H1 (cell line): Measurements from ENCODE around the gene ARHGAP42. TPM values are rescaled to one million over a fixed set of nuclear protein-coding genes. Genes with fewer than 3 reads are reported as not detected.

Experiments used
- CTCF ChIA-PET: fragments of 300-600 bp; sonication (Branson Sonifier 250); formaldehyde crosslinking; loops from one replicate; lab custom pipeline; 2021; ENCODE audit not compliant: partially characterized antibody; lab: Charles Lee
- POLR2A ChIA-PET: fragments of 300-600 bp; sonication (Branson Sonifier 250); formaldehyde crosslinking; loops from one replicate; lab custom pipeline; 2021; ENCODE audit warnings: inconsistent platforms; ENCODE audit not compliant: partially characterized antibody; lab: Charles Lee
- DNase-seq, 2 experiments: peaks; one replicate each; pipeline versions ENCODE4 v3.0.0 to v3.0.0-alpha.2; 2010 to 2022; ENCODE audit warnings: low spot score in 2 of 2, low read depth in 1 of 2, mixed read lengths in 1 of 2
- FAIRE-seq: peaks from 2 replicates; lab custom pipeline; 2011; peaks lifted over from hg19 to GRCh38; lab: Jason Lieb, UNC
- H2AFZ ChIP-seq: 2 replicates; pipeline ENCODE4 v1.8.1; 2012; ENCODE audit warnings: low read length, inconsistent platforms
- H2AK5ac ChIP-seq: 2 replicates; pipeline ENCODE4 v1.6.1; 2013; ENCODE audit warnings: low read depth, low read length
- H2BK120ac ChIP-seq: replicated peaks from 2 replicates; pipeline ENCODE3; 2013; ENCODE audit warnings: low read depth, low read length, inconsistent platforms
- H2BK12ac ChIP-seq: 2 replicates; pipeline ENCODE4 v1.6.1; 2013; ENCODE audit warnings: low read depth, low read length
- H2BK15ac ChIP-seq: 2 replicates; pipeline ENCODE4 v1.6.1; 2013; ENCODE audit warnings: low read length
- H2BK20ac ChIP-seq: 2 replicates; pipeline ENCODE4 v1.6.1; 2013; ENCODE audit warnings: low read length
- H2BK5ac ChIP-seq: 2 replicates; pipeline ENCODE4 v1.6.1; 2013; ENCODE audit warnings: low read depth, low read length
- H3K14ac ChIP-seq: 2 replicates; pipeline ENCODE4 v1.6.1; 2013; ENCODE audit warnings: inconsistent platforms; ENCODE audit not compliant: insufficient read length
- H3K18ac ChIP-seq: 2 replicates; pipeline ENCODE4 v1.6.1; 2013; ENCODE audit warnings: low read length; ENCODE audit errors: extremely low read depth
- H3K23ac ChIP-seq: 2 replicates; pipeline ENCODE4 v1.6.1; 2013; ENCODE audit warnings: inconsistent platforms; ENCODE audit not compliant: insufficient read length
- H3K23me2 ChIP-seq: 2 replicates; pipeline ENCODE4 v1.6.1; 2013; ENCODE audit warnings: low read depth, low read length
- H3K27ac ChIP-seq: 2 replicates; pipeline ENCODE4 v1.6.1; 2011; ENCODE audit warnings: low read depth, low read length, inconsistent platforms
- H3K27me3 ChIP-seq, 4 experiments: replicated peaks in 1 of 4; 1 replicate in 1 of 4; 2 replicates in 3 of 4; pipeline versions ENCODE4 v1.6.1 to v1.8.1; 2011 to 2013; ENCODE audit warnings: low read length in 3 of 4, mild to moderate bottlenecking in 3 of 4, inconsistent platforms in 2 of 4, mixed read lengths in 2 of 4, moderate library complexity in 1 of 4; ENCODE audit not compliant: control insufficient read depth in 3 of 4, insufficient read depth in 3 of 4; ENCODE audit errors: extremely low read depth in 1 of 4
- H3K36me3 ChIP-seq, 4 experiments: 2 replicates each; pipeline versions ENCODE4 v1.6.1 to v1.8.1; 2011 to 2013; ENCODE audit warnings: mild to moderate bottlenecking in 4 of 4, low read length in 3 of 4, moderate library complexity in 2 of 4, control low read depth in 1 of 4, inconsistent platforms in 1 of 4; ENCODE audit not compliant: insufficient read depth in 4 of 4, control insufficient read depth in 2 of 4
- H3K4ac ChIP-seq: replicated peaks from 2 replicates; pipeline ENCODE3; 2013; ENCODE audit warnings: low read length, low read depth, mixed read lengths, inconsistent platforms; ENCODE audit not compliant: insufficient read length
- H3K4me1 ChIP-seq, 4 experiments: replicated peaks in 1 of 4; 1 replicate in 1 of 4; 2 replicates in 3 of 4; pipeline versions ENCODE4 v1.6.1 to v1.8.1; 2011 to 2013; ENCODE audit warnings: low read length in 3 of 4, inconsistent platforms in 2 of 4, mixed read lengths in 1 of 4; ENCODE audit not compliant: insufficient read depth in 4 of 4, control insufficient read depth in 3 of 4
- H3K4me2 ChIP-seq, 2 experiments: 2 replicates each; pipeline versions ENCODE4 v1.6.1 to v1.8.1; 2011 to 2013; ENCODE audit warnings: low read depth in 2 of 2, low read length in 2 of 2, control low read depth in 1 of 2, inconsistent platforms in 1 of 2, mild to moderate bottlenecking in 1 of 2; ENCODE audit not compliant: insufficient read depth in 1 of 2
- H3K4me3 ChIP-seq, 4 experiments: fragments of 200-600, 300-600 bp in 1 of 4; sonication (generic), shearing (Covaris generic), sonication (Bioruptor Twin) in 1 of 4; 2 replicates each; pipeline versions ENCODE4 v1.5.1 to v1.8.1; 2011 to 2016; ENCODE audit warnings: low read length in 4 of 4, low read depth in 3 of 4, control low read depth in 2 of 4, inconsistent platforms in 2 of 4, mild to moderate bottlenecking in 2 of 4, mixed read lengths in 1 of 4, moderate library complexity in 1 of 4; ENCODE audit not compliant: insufficient read depth in 2 of 4; ENCODE audit errors: extremely low read depth in 1 of 4
- H3K56ac ChIP-seq: replicated peaks from 2 replicates; pipeline ENCODE3; 2013; ENCODE audit warnings: low read depth, mild to moderate bottlenecking, mixed read lengths, low read length, inconsistent platforms; ENCODE audit not compliant: insufficient read length
- H3K79me1 ChIP-seq: 2 replicates; pipeline ENCODE4 v1.6.1; 2013; ENCODE audit warnings: low read depth, low read length, control low read depth
- H3K79me2 ChIP-seq, 2 experiments: 2 replicates each; pipeline versions ENCODE4 v1.6.1 to v1.8.1; 2012 to 2013; ENCODE audit warnings: low read length in 2 of 2, mild to moderate bottlenecking in 2 of 2, inconsistent platforms in 1 of 2; ENCODE audit not compliant: insufficient read depth in 2 of 2, control insufficient read depth in 1 of 2
- H3K9ac ChIP-seq, 4 experiments: replicated peaks in 1 of 4; 1 replicate in 1 of 4; 2 replicates in 3 of 4; pipeline versions ENCODE4 v1.6.1 to v1.8.1; 2011 to 2013; ENCODE audit warnings: low read depth in 3 of 4, low read length in 3 of 4, control low read depth in 2 of 4, mild to moderate bottlenecking in 2 of 4, moderate library complexity in 2 of 4, inconsistent platforms in 1 of 4; ENCODE audit errors: extremely low read depth in 1 of 4
- H3K9me3 ChIP-seq, 2 experiments: 2 replicates each; pipeline versions ENCODE4 v1.6.1 to v1.8.1; 2012 to 2013; ENCODE audit warnings: mild to moderate bottlenecking in 2 of 2, moderate library complexity in 2 of 2, control low read depth in 1 of 2, inconsistent platforms in 1 of 2, low read depth in 1 of 2, low read length in 1 of 2, mixed read lengths in 1 of 2; ENCODE audit not compliant: insufficient read depth in 2 of 2
- H4K20me1 ChIP-seq, 2 experiments: replicated peaks in 1 of 2; 2 replicates each; pipeline versions ENCODE3 to v1.8.1; 2011 to 2013; ENCODE audit warnings: inconsistent platforms in 2 of 2, low read length in 2 of 2, mild to moderate bottlenecking in 1 of 2; ENCODE audit not compliant: insufficient read depth in 2 of 2, control insufficient read depth in 1 of 2
- H4K5ac ChIP-seq: 2 replicates; pipeline ENCODE4 v1.6.1; 2013; ENCODE audit warnings: low read length, low read depth, mixed read lengths, inconsistent platforms; ENCODE audit not compliant: insufficient read length
- H4K8ac ChIP-seq: 2 replicates; pipeline ENCODE4 v1.8.0; 2013; ENCODE audit warnings: mild to moderate bottlenecking, moderate library complexity, low read length, inconsistent platforms; ENCODE audit not compliant: insufficient read depth; ENCODE audit errors: extremely low read depth
- H4K91ac ChIP-seq: replicated peaks from 2 replicates; pipeline ENCODE3; 2013; ENCODE audit warnings: low read length, mixed read lengths, inconsistent platforms; ENCODE audit not compliant: insufficient read length
- CBX8 ChIP-seq: fragments of 300-800, 300-1000 bp; sonication (generic); IDR thresholded peaks from 2 replicates; pipeline ENCODE4 v1.7.1; 2016; ENCODE audit warnings: low read depth, low read length, borderline replicate concordance
- CREB1 ChIP-seq: IDR thresholded peaks from 2 replicates; pipeline ENCODE4 v1.6.1; 2012; ENCODE audit warnings: inconsistent platforms
- EGR1 ChIP-seq: IDR thresholded peaks from 2 replicates; pipeline ENCODE4 v1.6.1; 2011; ENCODE audit warnings: low read depth, low read length, borderline replicate concordance
- EZH2 ChIP-seq: fragments of 200-600 bp; sonication (generic); IDR thresholded peaks from 2 replicates; pipeline ENCODE4 v1.7.1; 2012; ENCODE audit warnings: low read depth, mild to moderate bottlenecking, moderate library complexity, low read length, inconsistent platforms; ENCODE audit not compliant: severe bottlenecking
- JUND ChIP-seq: IDR thresholded peaks from 2 replicates; pipeline ENCODE4 v1.6.1; 2011; ENCODE audit warnings: mild to moderate bottlenecking, improper control_type of control experiment, low read length
- KDM1A ChIP-seq: fragments of 200-600, 300-600 bp; sonication (generic); IDR thresholded peaks from 2 replicates; pipeline ENCODE4 v1.7.1; 2016; ENCODE audit warnings: mild to moderate bottlenecking, low read length, borderline replicate concordance
- MAX ChIP-seq: IDR thresholded peaks from 2 replicates; pipeline ENCODE4 v1.6.1; 2012; ENCODE audit warnings: inconsistent platforms
- NANOG ChIP-seq: IDR thresholded peaks from 2 replicates; pipeline ENCODE4 v1.6.1; 2011; ENCODE audit warnings: low read length, low read depth, mild to moderate bottlenecking, inconsistent platforms; ENCODE audit not compliant: insufficient read depth, poor library complexity, severe bottlenecking
- SIN3A ChIP-seq, 2 experiments: IDR thresholded peaks in 1 of 2; conservative IDR thresholded peaks in 1 of 2; 2 replicates each; pipeline ENCODE4 v1.6.1; 2011 to 2012; ENCODE audit warnings: low read length in 2 of 2, improper control_type of control experiment in 1 of 2, low read depth in 1 of 2, mild to moderate bottlenecking in 1 of 2
- SIX5 ChIP-seq: IDR thresholded peaks from 2 replicates; pipeline ENCODE4 v1.6.1; 2011; ENCODE audit warnings: mild to moderate bottlenecking, low read depth, low read length
- USF2 ChIP-seq: IDR thresholded peaks from 2 replicates; pipeline ENCODE4 v1.6.1; 2011; ENCODE audit warnings: low read length, improper control_type of control experiment
- WGBS, 2 experiments: shearing (Covaris generic) in 1 of 2; methylation state at CpG; one replicate each; pipeline versions ENCODE4 v1.1.6 to v1.1.7; 2013 to 2015; ENCODE audit warnings: low lambda C conversion rate in 2 of 2, mixed read lengths in 2 of 2, inconsistent platforms in 1 of 2, low coverage in 1 of 2, missing lambda C conversion rate in 1 of 2; ENCODE audit not compliant: insufficient replicate concordance in 2 of 2, insufficient coverage in 1 of 2, insufficient read length in 1 of 2; ENCODE audit errors: extremely low coverage in 1 of 2, missing lambda C conversion rate in 1 of 2; 5-methylcytosine and 5-hydroxymethylcytosine counted together
- polyA plus RNA-seq, 7 experiments: library from polyadenylated mRNA; depleted of rRNA in 3 of 7; stranded (reverse) in 5 of 7; unstranded in 2 of 7; fragments of >200 nt in 5 of 7; fragments of 200-250 nt in 2 of 7; gene quantifications; 1 replicate in 5 of 7; 2 replicates in 1 of 7; 4 replicates in 1 of 7; pipeline versions ENCODE4 v1.2.1 to v1.2.3, GENCODE V29; 2011 to 2013; ENCODE audit warnings: missing spikeins in 2 of 7, mixed read lengths in 2 of 7
- total RNA-seq: library from RNA; stranded (reverse); fragmentation: NEBNext Ultra II Directional; extraction: Animal tissue kit (Norgen Biotek cat#: 25700); gene quantifications from 2 replicates; pipeline ENCODE4 v1.2.1, GENCODE V29; 2021

ARHGAP42 gene
- total and polyA plus RNA-seq, 2 of the 8 experiments (the other 6 are each of a cell fraction or from before 2014, with no cell fraction given) = 22.2 to 33.5 TPM

GRCh38 chr11:100889758-100890157 lies 202.7 kb downstream of the ARHGAP42 start:
- H3K14ac ChIP-seq = no peak overlapping the region
- H3K4me2 ChIP-seq = no peak overlapping the region
- H3K4me3 ChIP-seq = no peak overlapping the region
- no peak overlapping the region for H3K4ac ChIP-seq
- no peak overlapping the region for H3K27ac ChIP-seq
- H2BK20ac ChIP-seq = no peak overlapping the region
- H3K4me1 ChIP-seq = peaks cover 0 to 2% (median under 1%) of the 10 kb centered on the region in 4 experiments; a peak in 2 of 7 replicates
- H3K36me3 ChIP-seq = no peaks in the 10 kb centered on the region
- H3K79me2 ChIP-seq = no peaks in the 10 kb centered on the region
- H2AFZ ChIP-seq = no peak overlapping the region
- H4K8ac ChIP-seq = no peak overlapping the region
- CTCF ChIA-PET = interaction anchor here (1.0 kb wide), 1 partner anchor 30 kb away, joined by 4 read pairs; no protein-coding TSS in a partner anchor
- POLR2A ChIA-PET = no interaction called here
- no peak overlapping the region for H3K18ac ChIP-seq
- H4K91ac ChIP-seq = no peak overlapping the region
- no peak overlapping the region for H2BK120ac ChIP-seq
- H2AK5ac ChIP-seq = no peak overlapping the region
- H2BK15ac ChIP-seq = no peak overlapping the region
- H3K9me3 ChIP-seq = no peaks in the 10 kb centered on the region
- H4K5ac ChIP-seq = no peak overlapping the region
- no peak overlapping the region for H3K23ac ChIP-seq
- no peaks in the 10 kb centered on the region; the same call in 1 of the 2 replicates for H3K79me1 ChIP-seq
- peaks cover 0 to 1% of the 10 kb centered on the region in 2 experiments for H4K20me1 ChIP-seq
- no peak overlapping the region for H3K9ac ChIP-seq
- 98% methylated on average over 2 of the region's 2 CpGs; no CpG with 5 or more reads in 1 of the 2 experiments for WGBS, 2 experiments
- no peak overlapping the region for H3K56ac ChIP-seq
- no peak overlapping the region for H2BK5ac ChIP-seq
- no peaks in the 10 kb centered on the region; the same call in 1 of the 2 replicates for H3K23me2 ChIP-seq
- no peak for FAIRE-seq
- no peak overlapping the region for H2BK12ac ChIP-seq
- no peak for DNase-seq
- H3K27me3 ChIP-seq = no peaks in the 10 kb centered on the region
- TF ChIP-seq CBX8 = no peak
- TF ChIP-seq JUND = no peak
- no peak for TF ChIP-seq KDM1A
- no peak for TF ChIP-seq EGR1
- no peak for TF ChIP-seq USF2
- TF ChIP-seq MAX = no peak
- TF ChIP-seq CREB1 = no peak
- TF ChIP-seq SIN3A (conservative IDR thresholded peaks at IDR 0.05 in 1 of 2, IDR thresholded peaks at IDR 0.05 in 1 of 2; ENCODE audit: low read depth in 1 of 2, low read length in 2 of 2) = no peak
- no peak for TF ChIP-seq EZH2
- no peak for TF ChIP-seq SIX5
- no peak for TF ChIP-seq NANOG
